HepG2 (cell line): Measurements from ENCODE around the gene TF. TPM values are rescaled to one million over a fixed set of nuclear protein-coding genes. Genes with fewer than 3 reads are reported as not detected.

Experiments
- ATAD3A ChIP-seq: sonication (generic); formaldehyde crosslinking; IDR thresholded peaks from 2 replicates; pipeline ENCODE4 v1.4.0; 2020; ENCODE audit warnings: missing genetic modification reagents
- CBFB ChIP-seq: sonication (generic); formaldehyde crosslinking; IDR thresholded peaks from 2 replicates; pipeline ENCODE4 v1.4.0; 2020; ENCODE audit warnings: missing genetic modification reagents
- CSRNP1 ChIP-seq: sonication (generic); formaldehyde crosslinking; IDR thresholded peaks from 2 replicates; pipeline ENCODE4 v1.8.1; 2023; ENCODE audit warnings: mild to moderate bottlenecking, missing genetic modification reagents
- DDIT3 ChIP-seq: sonication (generic); formaldehyde crosslinking; IDR thresholded peaks from 2 replicates; pipeline ENCODE4 v1.4.0; 2020; ENCODE audit warnings: mild to moderate bottlenecking, missing genetic modification reagents
- DR1 ChIP-seq: sonication (generic); formaldehyde crosslinking; IDR thresholded peaks from 2 replicates; pipeline ENCODE4 v1.8.0; 2021; ENCODE audit warnings: mild to moderate bottlenecking, missing genetic modification reagents, inconsistent platforms
- FLYWCH1 ChIP-seq: sonication (generic); formaldehyde crosslinking; IDR thresholded peaks from 2 replicates; pipeline ENCODE4 v1.8.1; 2023; ENCODE audit warnings: mild to moderate bottlenecking, missing genetic modification reagents
- GRHL1 ChIP-seq: sonication (generic); formaldehyde crosslinking; conservative IDR thresholded peaks from 2 replicates; pipeline ENCODE4 v1.8.0; 2022; ENCODE audit warnings: missing genetic modification reagents
- MYPOP ChIP-seq: sonication (generic); formaldehyde crosslinking; IDR thresholded peaks from 2 replicates; pipeline ENCODE4 v1.8.1; 2023; ENCODE audit warnings: mild to moderate bottlenecking, moderate library complexity, missing genetic modification reagents
- RARG ChIP-seq: sonication (generic); formaldehyde crosslinking; IDR thresholded peaks from 2 replicates; pipeline ENCODE4 v1.4.0; 2020; ENCODE audit warnings: low read depth, mild to moderate bottlenecking, missing genetic modification reagents
- ZBTB33 ChIP-seq: sonication (generic); formaldehyde crosslinking; IDR thresholded peaks from 2 replicates; pipeline ENCODE4 v1.4.0; 2020; ENCODE audit warnings: missing genetic modification reagents
- ZBTB49 ChIP-seq: sonication (generic); formaldehyde crosslinking; IDR thresholded peaks from 2 replicates; pipeline ENCODE4 v1.4.0; 2020; ENCODE audit warnings: missing genetic modification reagents, borderline replicate concordance
- ZIK1 ChIP-seq: sonication (generic); formaldehyde crosslinking; IDR thresholded peaks from 2 replicates; pipeline ENCODE4 v1.5.0; 2020; ENCODE audit warnings: mild to moderate bottlenecking, low read depth, missing genetic modification reagents, borderline replicate concordance
- ZKSCAN5 ChIP-seq: sonication (generic); formaldehyde crosslinking; IDR thresholded peaks from 2 replicates; pipeline ENCODE4 v1.5.1; 2020; ENCODE audit warnings: mild to moderate bottlenecking, missing genetic modification reagents
- ZNF136 ChIP-seq: sonication (generic); formaldehyde crosslinking; IDR thresholded peaks from 2 replicates; pipeline ENCODE4 v1.8.1; 2022; ENCODE audit warnings: low read depth, mild to moderate bottlenecking, moderate library complexity, missing genetic modification reagents
- ZNF329 ChIP-seq: sonication (generic); formaldehyde crosslinking; IDR thresholded peaks from 2 replicates; pipeline ENCODE4 v1.9.0; 2021; ENCODE audit warnings: low read depth, mild to moderate bottlenecking, missing genetic modification reagents
- ZNF530 ChIP-seq: sonication (generic); formaldehyde crosslinking; IDR thresholded peaks from 2 replicates; pipeline ENCODE4 v1.5.0; 2020; ENCODE audit warnings: low read depth, mild to moderate bottlenecking, missing genetic modification reagents
- ZNF558 ChIP-seq: sonication (generic); formaldehyde crosslinking; IDR thresholded peaks from 2 replicates; pipeline ENCODE4 v1.9.0; 2022; ENCODE audit warnings: mild to moderate bottlenecking, missing genetic modification reagents, borderline replicate concordance
- ZNF629 ChIP-seq: sonication (generic); formaldehyde crosslinking; conservative IDR thresholded peaks from 2 replicates; pipeline ENCODE4 v1.5.0; 2020; ENCODE audit warnings: missing genetic modification reagents
- ZNF672 ChIP-seq: sonication (generic); formaldehyde crosslinking; IDR thresholded peaks from 2 replicates; pipeline ENCODE4 v1.8.1; 2022; ENCODE audit warnings: missing genetic modification reagents
- ZNF768 ChIP-seq: sonication (generic); formaldehyde crosslinking; IDR thresholded peaks from 2 replicates; pipeline ENCODE4 v1.4.0; 2020; ENCODE audit warnings: missing genetic modification reagents
- ZNF883 ChIP-seq: sonication (generic); formaldehyde crosslinking; IDR thresholded peaks from 2 replicates; pipeline ENCODE4 v1.5.1; 2020; ENCODE audit warnings: mild to moderate bottlenecking, missing genetic modification reagents; ENCODE audit errors: not compliant biosample characterization
- polyA plus RNA-seq, 8 experiments: library from polyadenylated mRNA; depleted of rRNA in 3 of 8; stranded (reverse) in 7 of 8; unstranded in 1 of 8; fragments of >200 nt; fragmentation: Illumina TruSeq in 4 of 8; extraction: Trizol in 4 of 8; gene quantifications; 2 replicates each; pipeline versions ENCODE4 v1.2.1 to v1.2.3, GENCODE V29; 2011 to 2016; ENCODE audit warnings: low read depth in 4 of 8, missing spikeins in 1 of 8, mixed read lengths in 1 of 8; ENCODE audit not compliant: insufficient read depth in 1 of 8
- total RNA-seq, 5 experiments: library from RNA; depleted of rRNA; stranded (reverse); fragments of >200 nt; fragmentation: Illumina TruSeq; extraction: Trizol; gene quantifications; 2 replicates each; pipeline ENCODE4 v1.2.3, GENCODE V29; 2016; ENCODE audit warnings: low read depth in 1 of 5

TF gene
- total and polyA plus RNA-seq, 2 of the 13 experiments (the other 11 are each of a cell fraction or from before 2014, with no cell fraction given), result 10,074 to 11,821 TPM

GRCh38 chr3:133733226-133733625 lies 13.0 kb upstream of the TF start (continued):
- TF ChIP-seq ZBTB33 (CRISPR knock-in tag) (no peak), ZIK1 (CRISPR knock-in tag) (no peak), ZNF136 (CRISPR knock-in tag) (peak; percentile 68; the same call in 1 of the 2 replicates), ZNF768 (CRISPR knock-in tag) (no peak), FLYWCH1 (CRISPR knock-in tag) (no peak), ZBTB49 (no peak), CSRNP1 (peak; percentile 45; the same call in 1 of the 2 replicates), ZNF883 (CRISPR knock-in tag) (no peak), ZNF530 (CRISPR knock-in tag) (no peak), ZNF558 (CRISPR knock-in tag) (no peak), DDIT3 (CRISPR knock-in tag) (no peak), RARG (CRISPR knock-in tag) (no peak), ZKSCAN5 (no peak), MYPOP (CRISPR knock-in tag) (no peak; the same call in 1 of the 2 replicates), DR1 (CRISPR knock-in tag) (no peak), CBFB (no peak), GRHL1 (CRISPR knock-in tag) (no peak), ATAD3A (no peak), ZNF672 (CRISPR knock-in tag) (no peak), ZNF329 (CRISPR knock-in tag) (0 out of 2 replicates have a peak, but pooled peaks have one; percentile 28), ZNF629 (no peak)
